SK-N-SH treated with all-trans-retinoic acid at 6 μM for 48 hours (cell line): ENCODE results near the gene ATF6.

Source experiments
- ATAC-seq: fragments of 200-7000 bp; cut with Tn5 transposase; 3 replicates; pipeline ENCODE4 v1.9.1; 2020; ENCODE audit warnings: mild to moderate bottlenecking, moderate library complexity
- ARNTL ChIP-seq: fragments of 450-650 bp; formaldehyde crosslinking; IDR thresholded peaks from 2 replicates; pipeline ENCODE4 v1.5.0; 2020; ENCODE audit warnings: low read depth, mild to moderate bottlenecking, moderate library complexity, borderline replicate concordance
- BACH2 ChIP-seq: fragments of 250-450 bp; sonication (Bioruptor Pico); IDR thresholded peaks from 2 replicates; pipeline ENCODE4 v1.9.0; 2021; ENCODE audit warnings: mild to moderate bottlenecking, borderline replicate concordance
- CREB5 ChIP-seq: fragments of 250-450 bp; sonication (Bioruptor Pico); IDR thresholded peaks from 2 replicates; pipeline ENCODE4 v1.5.1; 2020; ENCODE audit warnings: low read depth, mild to moderate bottlenecking, moderate library complexity
- CSDC2 ChIP-seq: fragments of 250-450 bp; sonication (Bioruptor Pico); IDR thresholded peaks from 2 replicates; pipeline ENCODE4 v1.5.0; 2020; ENCODE audit warnings: mild to moderate bottlenecking, moderate library complexity
- CSRNP3 ChIP-seq: fragments of 250-450 bp; sonication (Bioruptor Pico); IDR thresholded peaks from 2 replicates; pipeline ENCODE4 v1.5.1; 2021; ENCODE audit warnings: mild to moderate bottlenecking, moderate library complexity
- ESRRG ChIP-seq: fragments of 250-450 bp; sonication (Bioruptor Pico); IDR thresholded peaks from 2 replicates; pipeline ENCODE4 v1.6.1; 2021; ENCODE audit warnings: mild to moderate bottlenecking
- GLIS3 ChIP-seq: fragments of 250-450 bp; sonication (Bioruptor Pico); IDR thresholded peaks from 2 replicates; pipeline ENCODE4 v1.5.0; 2020; ENCODE audit warnings: mild to moderate bottlenecking, moderate library complexity
- OSR1 ChIP-seq: fragments of 250-450 bp; sonication (Bioruptor Pico); IDR thresholded peaks from 2 replicates; pipeline ENCODE4 v1.8.0; 2022; ENCODE audit warnings: moderate library complexity, mild to moderate bottlenecking, inconsistent platforms
- PATZ1 ChIP-seq: fragments of 250-450 bp; sonication (Bioruptor Pico); IDR thresholded peaks from 2 replicates; pipeline ENCODE4 v1.8.0; 2020; ENCODE audit warnings: mild to moderate bottlenecking, moderate library complexity, borderline replicate concordance
- POU6F1 ChIP-seq: fragments of 250-450 bp; sonication (Bioruptor Pico); IDR thresholded peaks from 2 replicates; pipeline ENCODE4 v1.8.0; 2021; ENCODE audit warnings: low read depth, mild to moderate bottlenecking, moderate library complexity, borderline replicate concordance
- PPARA ChIP-seq: fragments of 250-450 bp; sonication (Bioruptor Pico); IDR thresholded peaks from 2 replicates; pipeline ENCODE4 v1.5.0; 2020; ENCODE audit warnings: mild to moderate bottlenecking, borderline replicate concordance
- RARB ChIP-seq: fragments of 250-450 bp; sonication (Bioruptor Pico); IDR thresholded peaks from 2 replicates; pipeline ENCODE4 v1.8.0; 2021; ENCODE audit warnings: mild to moderate bottlenecking, moderate library complexity
- SNAI2 ChIP-seq: fragments of 250-450 bp; sonication (Bioruptor Pico); IDR thresholded peaks from 2 replicates; pipeline ENCODE4 v1.5.0; 2020; ENCODE audit warnings: mild to moderate bottlenecking, moderate library complexity
- TCF4 ChIP-seq: fragments of 250-450 bp; sonication (Bioruptor Pico); IDR thresholded peaks from 2 replicates; pipeline ENCODE4 v1.8.0; 2021; ENCODE audit warnings: mild to moderate bottlenecking, moderate library complexity, borderline replicate concordance
- TOX ChIP-seq: fragments of 250-450 bp; sonication (Bioruptor Pico); IDR thresholded peaks from 2 replicates; pipeline ENCODE4 v1.8.0; 2021; ENCODE audit warnings: mild to moderate bottlenecking, moderate library complexity, borderline replicate concordance
- TSHZ2 ChIP-seq: fragments of 250-450 bp; sonication (Bioruptor Pico); IDR thresholded peaks from 2 replicates; pipeline ENCODE4 v1.5.0; 2020; ENCODE audit warnings: mild to moderate bottlenecking, moderate library complexity
- ZC3H10 ChIP-seq: fragments of 250-450 bp; sonication (Bioruptor Pico); IDR thresholded peaks from 2 replicates; pipeline ENCODE4 v1.5.1; 2021; ENCODE audit warnings: mild to moderate bottlenecking, moderate library complexity
- ZFP3 ChIP-seq: fragments of 250-450 bp; sonication (Bioruptor Pico); IDR thresholded peaks from 2 replicates; pipeline ENCODE4 v1.5.0; 2020; ENCODE audit warnings: mild to moderate bottlenecking, moderate library complexity
- ZFP30 ChIP-seq: fragments of 450-650 bp; formaldehyde crosslinking; IDR thresholded peaks from 2 replicates; pipeline ENCODE4 v1.5.0; 2022; ENCODE audit warnings: mild to moderate bottlenecking, moderate library complexity
- ZNF565 ChIP-seq: fragments of 450-650 bp; formaldehyde crosslinking; conservative IDR thresholded peaks from 2 replicates; pipeline ENCODE4 v1.5.0; 2020; ENCODE audit warnings: low read depth, mild to moderate bottlenecking, moderate library complexity
- ZNF70 ChIP-seq: fragments of 450-650 bp; formaldehyde crosslinking; IDR thresholded peaks from 2 replicates; pipeline ENCODE4 v1.5.0; 2020; ENCODE audit warnings: mild to moderate bottlenecking, moderate library complexity
- ZNF8 ChIP-seq: fragments of 450-650 bp; formaldehyde crosslinking; IDR thresholded peaks from 2 replicates; pipeline ENCODE4 v1.5.0; 2020; ENCODE audit warnings: mild to moderate bottlenecking, moderate library complexity

Gene ATF6

GRCh38 chr1:161887730-161888287, 121.7 kb downstream of the ATF6 start:
- TF ChIP-seq CSRNP3 (no peak), POU6F1 (CRISPR knock-in tag) (no peak), TCF4 (CRISPR knock-in tag) (no peak), GLIS3 (CRISPR knock-in tag) (no peak), CREB5 (no peak), ZNF70 (no peak), ZNF8 (no peak), TSHZ2 (CRISPR knock-in tag) (no peak), PPARA (CRISPR knock-in tag) (no peak), ESRRG (no peak), RARB (CRISPR knock-in tag) (no peak), TOX (CRISPR knock-in tag) (no peak), ZC3H10 (CRISPR knock-in tag) (no peak), BACH2 (CRISPR knock-in tag) (no peak), ARNTL (CRISPR knock-in tag) (no peak), OSR1 (CRISPR knock-in tag) (no peak), SNAI2 (CRISPR knock-in tag) (no peak)
- no peak for ATAC-seq

GRCh38 chr1:161890574-161890973, 124.5 kb downstream of the ATF6 start:
- no peak for ATAC-seq
- TF ChIP-seq ZFP30 (CRISPR knock-in tag) = no peak
- TF ChIP-seq OSR1 (CRISPR knock-in tag) = no peak
- TF ChIP-seq ZFP3 (CRISPR knock-in tag) = no peak
- no peak for TF ChIP-seq CSRNP3
- TF ChIP-seq ZC3H10 (CRISPR knock-in tag) = no peak
- TF ChIP-seq PPARA (CRISPR knock-in tag) = no peak
- TF ChIP-seq PATZ1 (CRISPR knock-in tag) = no peak
- no peak for TF ChIP-seq CREB5
- TF ChIP-seq BACH2 (CRISPR knock-in tag) = no peak
- TF ChIP-seq ESRRG = no peak
- no peak for TF ChIP-seq ZNF8
- no peak for TF ChIP-seq ZNF565 (CRISPR knock-in tag)
- no peak for TF ChIP-seq ZNF70
- TF ChIP-seq TOX (CRISPR knock-in tag) = no peak
- TF ChIP-seq POU6F1 (CRISPR knock-in tag) = no peak
- TF ChIP-seq SNAI2 (CRISPR knock-in tag) = no peak
- TF ChIP-seq CSDC2 (CRISPR knock-in tag) = no peak
- TF ChIP-seq RARB (CRISPR knock-in tag) = no peak
